Suprapubic skin (tissue), 4 donors: ENCODE results near the gene MUC5B.

Experiments used
- CTCF ChIP-seq, 2 donors: fragments of 200-600 bp in 1 of 2; fragments of 450-650 bp in 1 of 2; sonication (generic) in 1 of 2; IDR thresholded peaks; one replicate each; pipeline ENCODE4 v1.5.1; 2016 to 2019; ENCODE audit warnings: antibody characterized with exemption in 2 of 2, mild to moderate bottlenecking in 1 of 2, moderate library complexity in 1 of 2
- EP300 ChIP-seq: sonication (generic); formaldehyde crosslinking; IDR thresholded peaks from one replicate; pipeline ENCODE4 v1.6.1; 2017; ENCODE audit warnings: antibody characterized with exemption
- POLR2A ChIP-seq, 2 donors: fragments of 450-650 bp; IDR thresholded peaks; one replicate each; pipeline ENCODE4 v1.6.1; 2017; ENCODE audit warnings: antibody characterized with exemption in 2 of 2, mild to moderate bottlenecking in 2 of 2, moderate library complexity in 2 of 2
- POLR2AphosphoS5 ChIP-seq, 3 donors: sonication (generic); formaldehyde crosslinking; IDR thresholded peaks; one replicate each; pipeline ENCODE4 v1.6.1; 2017; ENCODE audit warnings: antibody characterized with exemption in 3 of 3

- TF ChIP-seq CTCF (IDR thresholded peaks at IDR 0.05) (no peak), POLR2A (IDR thresholded peaks at IDR 0.05) (no peak), POLR2AphosphoS5 (IDR thresholded peaks at IDR 0.05) (no peak), EP300 (no peak)
Measured at GRCh38 chr11:1232883-1233321, 10.0 kb downstream of the MUC5B start.
